Measurements from ENCODE around the gene HBZ. TPM values are rescaled to one million over a fixed set of nuclear protein-coding genes. Genes with fewer than 3 reads are reported as not detected.

Gene HBZ
- total and polyA plus RNA-seq, 2 of the 13 experiments (the other 11 are each of a cell fraction or from before 2014, with no cell fraction given): 0.21 TPM; not detected in 1

- TF ChIP-seq PRDM10 (CRISPR knock-in tag; IDR thresholded peaks at IDR 0.05; ENCODE audit: low read depth): no peak
- TF ChIP-seq GPBP1L1 (CRISPR knock-in tag; IDR thresholded peaks at IDR 0.05): no peak
- peak; percentile 92 for TF ChIP-seq HOXD1 (CRISPR knock-in tag; IDR thresholded peaks at IDR 0.05)
- TF ChIP-seq ZNF619 (CRISPR knock-in tag; IDR thresholded peaks at IDR 0.05): peak; percentile 95; the same call in 1 of the 2 replicates
- TF ChIP-seq ZBTB34 (CRISPR knock-in tag; IDR thresholded peaks at IDR 0.05): peak; percentile 90
- TF ChIP-seq AGO2 (optimal IDR thresholded peaks at IDR 0.05; ENCODE audit: low read depth, low read length): peak; percentile 99
- TF ChIP-seq GPN1 (CRISPR knock-in tag; IDR thresholded peaks at IDR 0.05; ENCODE audit: borderline replicate concordance): no peak; the same call in 1 of the 2 replicates
- TF ChIP-seq ZBTB1 (CRISPR knock-in tag; IDR thresholded peaks at IDR 0.05; ENCODE audit: borderline replicate concordance): peak; percentile 75
- TF ChIP-seq CAMTA2 (CRISPR knock-in tag; IDR thresholded peaks at IDR 0.05; ENCODE audit: borderline replicate concordance): peak; percentile 97; the same call in 1 of the 2 replicates
- TF ChIP-seq ZNF18 (CRISPR knock-in tag; IDR thresholded peaks at IDR 0.05; ENCODE audit: insufficient replicate concordance): peak; percentile 86
- no peak for TF ChIP-seq NR2F1 (CRISPR knock-in tag; IDR thresholded peaks at IDR 0.05)
- TF ChIP-seq REST (IDR thresholded peaks at IDR 0.05; ENCODE audit: borderline replicate concordance in 1 of 2, low read depth in 1 of 2, low read length in 2 of 2): no peak
- peak; percentile 94 for TF ChIP-seq RBM39 (IDR thresholded peaks at IDR 0.05; ENCODE audit: low read depth, low read length, poor library complexity, severe bottlenecking)
Observed at GRCh38 chr16:180681-181564, 28.5 kb downstream of the HBZ start (continued).
